NCI-H1048 (cell line): ENCODE data around the gene LPP.

Experiments used
- DNase-seq: peaks from one replicate; lab custom pipeline; 2025; lab: John Stamatoyannopoulos, UW

LPP gene

GRCh38 chr3:188884299-188885043, 730.5 kb downstream of the LPP start:
- no peak for DNase-seq

- DNase-seq = no peak
These were observed 734.5 kb downstream of the LPP start for GRCh38 chr3:188888321-188889053.

GRCh38 chr3:188889054-188889491, 735.1 kb downstream of the LPP start:
- no peak for DNase-seq

GRCh38 chr3:188890572-188891270, 736.8 kb downstream of the LPP start:
- no peak for DNase-seq

- DNase-seq = no peak
These were observed 745.9 kb downstream of the LPP start for GRCh38 chr3:188899881-188900280.

- DNase-seq = no peak
These were observed 746.5 kb downstream of the LPP start for GRCh38 chr3:188900421-188900951.

- no peak for DNase-seq
These were observed 747.2 kb downstream of the LPP start for GRCh38 chr3:188901126-188901525.

GRCh38 chr3:188901671-188902287, 747.8 kb downstream of the LPP start:
- no peak for DNase-seq

- no peak for DNase-seq
These were observed 750.7 kb downstream of the LPP start for GRCh38 chr3:188904670-188905069.

GRCh38 chr3:188905547-188905946, 751.6 kb downstream of the LPP start:
- no peak for DNase-seq

GRCh38 chr3:188906236-188906635, 752.3 kb downstream of the LPP start:
- DNase-seq = no peak

GRCh38 chr3:188908002-188908850, 754.3 kb downstream of the LPP start:
- no peak for DNase-seq

GRCh38 chr3:188911026-188911850, 757.3 kb downstream of the LPP start:
- no peak for DNase-seq

GRCh38 chr3:188913084-188913483, 759.1 kb downstream of the LPP start:
- no peak for DNase-seq

- DNase-seq = no peak
These were observed 760.6 kb downstream of the LPP start for GRCh38 chr3:188914552-188914951.

GRCh38 chr3:188915127-188915526, 761.2 kb downstream of the LPP start:
- DNase-seq = no peak

GRCh38 chr3:188916934-188917401, 763.0 kb downstream of the LPP start:
- no peak for DNase-seq

GRCh38 chr3:188918093-188918492, 764.1 kb downstream of the LPP start:
- no peak for DNase-seq

- DNase-seq = no peak
These were observed 769.7 kb downstream of the LPP start for GRCh38 chr3:188923671-188924070.

GRCh38 chr3:188925376-188925775, 771.4 kb downstream of the LPP start:
- no peak for DNase-seq
